Hepatocyte (in vitro differentiated cells): ENCODE measurements around the gene SIGLEC10.

ENCODE experiments used
- EZH2 ChIP-seq: fragments of 200-600 bp; sonication (generic); IDR thresholded peaks from 2 replicates; pipeline ENCODE4 v1.6.1; 2016; ENCODE audit warnings: antibody characterized with exemption, mild to moderate bottlenecking, borderline replicate concordance
- EZH2phosphoT487 ChIP-seq: fragments of 200-600 bp; sonication (generic); IDR thresholded peaks from one replicate; pipeline ENCODE4 v1.6.1; 2018; ENCODE audit warnings: antibody characterized with exemption, mild to moderate bottlenecking, low read depth, moderate library complexity; ENCODE audit not compliant: unreplicated experiment, severe bottlenecking
- TF ChIP-seq, protein P1 (sequence below): fragments of 200-600 bp; sonication (generic); IDR thresholded peaks from 2 replicates; pipeline ENCODE4 v1.5.1; 2016; ENCODE audit warnings: antibody characterized with exemption, mild to moderate bottlenecking; ENCODE audit not compliant: poor library complexity

DNA sequence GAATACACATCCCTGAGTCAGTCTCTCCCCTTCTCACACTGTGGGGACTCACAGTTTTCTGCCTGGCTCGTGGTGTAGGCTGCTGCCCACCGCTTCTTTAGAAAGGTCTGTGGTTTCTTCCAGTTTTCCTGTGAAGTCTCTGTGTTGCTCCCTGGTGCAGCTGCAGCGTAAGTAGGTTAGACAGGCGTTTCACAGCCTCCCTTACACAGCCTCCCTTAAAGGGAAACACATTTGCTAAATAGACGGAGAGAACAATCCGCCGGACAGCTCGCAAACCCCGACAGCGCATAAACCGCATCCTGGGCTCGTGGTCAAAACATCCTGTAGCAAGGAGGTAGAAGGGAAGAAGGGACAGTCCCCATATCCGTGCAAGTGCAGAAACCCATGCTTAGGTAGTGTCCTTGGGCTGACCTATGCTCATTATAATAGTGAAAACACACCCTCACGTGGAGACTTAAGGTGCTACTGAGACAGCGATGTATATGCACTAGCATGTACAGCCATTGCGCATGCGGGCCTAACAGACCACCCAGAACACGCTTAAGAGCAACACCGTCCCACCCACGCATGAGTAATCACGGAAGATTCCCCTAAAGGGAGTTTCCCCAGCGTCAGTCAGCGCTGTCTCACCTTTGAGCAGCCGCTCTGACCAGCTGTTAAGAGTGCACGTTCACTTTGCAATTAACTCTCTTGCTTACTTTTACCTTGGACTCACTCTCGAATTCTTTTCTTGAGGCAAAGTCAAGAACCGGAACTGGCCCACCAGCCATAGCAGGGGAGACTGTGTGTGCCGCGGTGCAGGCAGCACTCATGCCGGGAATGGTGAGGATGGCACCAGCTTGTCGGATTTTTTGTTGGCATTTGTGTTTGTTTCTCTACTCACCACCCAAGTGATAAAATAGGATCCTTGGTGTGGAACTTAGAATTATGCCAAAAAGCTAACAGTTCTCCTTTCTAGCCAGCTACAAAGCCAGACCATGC lies 24.3 kb upstream of the SIGLEC10 start:
- TF ChIP-seq, protein P1, sequence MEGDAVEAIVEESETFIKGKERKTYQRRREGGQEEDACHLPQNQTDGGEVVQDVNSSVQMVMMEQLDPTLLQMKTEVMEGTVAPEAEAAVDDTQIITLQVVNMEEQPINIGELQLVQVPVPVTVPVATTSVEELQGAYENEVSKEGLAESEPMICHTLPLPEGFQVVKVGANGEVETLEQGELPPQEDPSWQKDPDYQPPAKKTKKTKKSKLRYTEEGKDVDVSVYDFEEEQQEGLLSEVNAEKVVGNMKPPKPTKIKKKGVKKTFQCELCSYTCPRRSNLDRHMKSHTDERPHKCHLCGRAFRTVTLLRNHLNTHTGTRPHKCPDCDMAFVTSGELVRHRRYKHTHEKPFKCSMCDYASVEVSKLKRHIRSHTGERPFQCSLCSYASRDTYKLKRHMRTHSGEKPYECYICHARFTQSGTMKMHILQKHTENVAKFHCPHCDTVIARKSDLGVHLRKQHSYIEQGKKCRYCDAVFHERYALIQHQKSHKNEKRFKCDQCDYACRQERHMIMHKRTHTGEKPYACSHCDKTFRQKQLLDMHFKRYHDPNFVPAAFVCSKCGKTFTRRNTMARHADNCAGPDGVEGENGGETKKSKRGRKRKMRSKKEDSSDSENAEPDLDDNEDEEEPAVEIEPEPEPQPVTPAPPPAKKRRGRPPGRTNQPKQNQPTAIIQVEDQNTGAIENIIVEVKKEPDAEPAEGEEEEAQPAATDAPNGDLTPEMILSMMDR: no peak
- TF ChIP-seq EZH2phosphoT487 (no peak), EZH2 (no peak)
